Measurements from ENCODE around the gene KCNB1. TPM values are rescaled to one million over a fixed set of nuclear protein-coding genes. Genes with fewer than 3 reads are reported as not detected.

Gene KCNB1
- total and polyA plus RNA-seq, 2 donors (not counting 1 experiment from before 2014, with no cell fraction given) = under 0.01 to 0.07 TPM

DNA sequence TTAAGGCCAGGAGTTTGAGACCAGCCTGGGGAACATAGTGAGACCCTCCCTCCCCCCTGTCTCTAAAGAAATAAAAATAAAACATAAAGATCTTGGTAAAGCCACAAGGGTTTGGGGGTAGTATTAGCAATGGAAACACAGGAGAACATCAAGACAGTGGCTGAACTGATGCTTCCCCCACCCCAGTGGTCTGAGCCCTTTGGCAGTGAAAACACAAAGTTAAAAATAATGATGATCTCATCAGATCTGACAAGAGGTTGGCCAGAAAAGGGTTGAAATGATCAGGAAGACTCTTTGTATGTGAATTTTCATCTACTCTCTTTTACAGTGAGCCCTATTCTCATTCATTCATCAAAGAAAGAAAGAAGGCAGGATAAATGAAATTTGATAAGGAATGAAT, 93.7 kb downstream of the KCNB1 start:
- TF ChIP-seq EZH2 (IDR thresholded peaks at IDR 0.05; ENCODE audit: low read length, missing control alignments) (no peak), CTCF (conservative IDR thresholded peaks at IDR 0.05 in 1 of 2, IDR thresholded peaks at IDR 0.05 in 1 of 2; ENCODE audit: low read depth in 1 of 2, low read length in 2 of 2) (no peak)
- peak in 1 of 2 donors; percentile 19 for DNase-seq (ENCODE audit: low read depth in 2 of 2)
- H3K9ac ChIP-seq (ENCODE audit: insufficient read depth, low read length) = no peak overlapping the region
- no peak overlapping the region for H2AFZ ChIP-seq (ENCODE audit: low read length)
- no peaks in the 10 kb centered on the region for H3K4me1 ChIP-seq (ENCODE audit: control insufficient read depth, extremely low read depth, insufficient read depth, low read length)
- H4K20me1 ChIP-seq (ENCODE audit: control insufficient read depth, extremely low read depth, insufficient read depth, low read length) = no peaks in the 10 kb centered on the region
- H3K4me2 ChIP-seq (ENCODE audit: extremely low read depth, insufficient read depth, low read length) = no peak overlapping the region
- H3K36me3 ChIP-seq (ENCODE audit: control insufficient read depth, insufficient read depth, low read length) = no peaks in the 10 kb centered on the region
- no peak overlapping the region for H3K27ac ChIP-seq (ENCODE audit: insufficient read depth, low read length)
- peaks cover 14% of the 10 kb centered on the region for H3K27me3 ChIP-seq (ENCODE audit: control insufficient read depth, insufficient read depth, low read length)
- no peak overlapping the region for H3K4me3 ChIP-seq (replicated peaks in 1 of 4; ENCODE audit: control extremely low read depth in 1 of 4, insufficient read depth in 1 of 4, low read depth in 3 of 4, low read length in 4 of 4)
- no peaks in the 10 kb centered on the region for H3K79me2 ChIP-seq (ENCODE audit: control insufficient read depth, insufficient read depth, low read length)
- H3K9me3 ChIP-seq (ENCODE audit: control insufficient read depth, insufficient read depth, low read depth, low read length) = no peaks in the 10 kb centered on the region

- no peak overlapping the region for H3K27ac ChIP-seq (ENCODE audit: insufficient read depth, low read length)
These were observed 94.9 kb downstream of the KCNB1 start for GRCh38 chr20:49387581-49387939.

DNA sequence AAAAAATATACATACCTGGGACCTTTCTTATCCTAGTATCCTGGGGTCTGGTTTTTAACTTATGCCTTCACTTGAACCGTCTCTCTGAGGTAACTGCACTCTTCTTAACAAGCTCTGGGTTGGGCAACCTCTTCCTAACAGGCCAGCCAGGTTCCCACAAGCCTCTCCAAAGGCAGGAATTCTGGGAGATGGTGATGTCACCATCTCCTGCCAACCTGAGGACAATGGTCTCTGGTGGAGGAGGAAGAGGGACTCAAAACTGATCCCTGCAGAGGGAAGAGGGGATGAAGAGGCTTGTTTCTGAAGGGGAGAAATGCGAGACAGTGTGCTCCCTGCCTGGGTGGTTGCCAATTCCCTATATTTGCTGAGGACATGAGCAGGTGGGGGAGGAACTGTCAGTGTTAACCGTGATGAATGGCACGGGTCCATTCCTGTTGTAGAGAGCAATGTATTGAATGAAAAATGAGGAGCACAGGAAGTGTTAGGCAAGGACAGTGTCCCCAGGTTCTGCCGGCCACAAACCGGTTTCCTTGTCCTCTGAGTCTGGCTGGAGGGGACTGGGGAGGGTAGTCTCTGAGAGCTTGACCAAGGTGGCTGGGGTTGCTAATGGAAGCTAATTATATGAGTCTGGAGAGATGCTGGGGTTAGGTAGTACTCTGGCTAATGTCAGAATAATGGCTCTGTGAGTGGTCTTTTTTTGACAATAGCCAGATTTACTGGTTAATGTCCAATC, 95.5 kb downstream of the KCNB1 start:
- Histone ChIP-seq H3K27me3 (ENCODE audit: control insufficient read depth, insufficient read depth, low read length) (peaks cover 8% of the 10 kb centered on the region), H3K9ac (ENCODE audit: insufficient read depth, low read length) (no peak overlapping the region), H3K27ac (ENCODE audit: insufficient read depth, low read length) (no peak overlapping the region), H3K4me2 (ENCODE audit: extremely low read depth, insufficient read depth, low read length) (no peak overlapping the region), H2AFZ (ENCODE audit: low read length) (no peak overlapping the region), H3K79me2 (ENCODE audit: control insufficient read depth, insufficient read depth, low read length) (no peaks in the 10 kb centered on the region), H3K4me1 (ENCODE audit: control insufficient read depth, extremely low read depth, insufficient read depth, low read length) (no peaks in the 10 kb centered on the region), H3K36me3 (ENCODE audit: control insufficient read depth, insufficient read depth, low read length) (no peaks in the 10 kb centered on the region), H3K4me3 (replicated peaks in 1 of 4; ENCODE audit: control extremely low read depth in 1 of 4, insufficient read depth in 1 of 4, low read depth in 3 of 4, low read length in 4 of 4) (no peak overlapping the region), H4K20me1 (ENCODE audit: control insufficient read depth, extremely low read depth, insufficient read depth, low read length) (no peaks in the 10 kb centered on the region), H3K9me3 (ENCODE audit: control insufficient read depth, insufficient read depth, low read depth, low read length) (no peaks in the 10 kb centered on the region)
- TF ChIP-seq CTCF (conservative IDR thresholded peaks at IDR 0.05 in 1 of 2, IDR thresholded peaks at IDR 0.05 in 1 of 2; ENCODE audit: low read depth in 1 of 2, low read length in 2 of 2) = no peak
- DNase-seq (ENCODE audit: low read depth in 2 of 2) = no peak

More at GRCh38 chr20:49387581-49387939, 94.9 kb downstream of the KCNB1 start:
- no peaks in the 10 kb centered on the region for H3K9me3 ChIP-seq (ENCODE audit: control insufficient read depth, insufficient read depth, low read depth, low read length)
- no peaks in the 10 kb centered on the region for H3K4me1 ChIP-seq (ENCODE audit: control insufficient read depth, extremely low read depth, insufficient read depth, low read length)
- H3K9ac ChIP-seq (ENCODE audit: insufficient read depth, low read length) = no peak overlapping the region
- H3K79me2 ChIP-seq (ENCODE audit: control insufficient read depth, insufficient read depth, low read length) = no peaks in the 10 kb centered on the region
- no peaks in the 10 kb centered on the region for H4K20me1 ChIP-seq (ENCODE audit: control insufficient read depth, extremely low read depth, insufficient read depth, low read length)
- H3K4me3 ChIP-seq (replicated peaks in 1 of 4; ENCODE audit: control extremely low read depth in 1 of 4, insufficient read depth in 1 of 4, low read depth in 3 of 4, low read length in 4 of 4) = no peak overlapping the region
- no peaks in the 10 kb centered on the region for H3K36me3 ChIP-seq (ENCODE audit: control insufficient read depth, insufficient read depth, low read length)
- H3K4me2 ChIP-seq (ENCODE audit: extremely low read depth, insufficient read depth, low read length) = no peak overlapping the region
- no peak for DNase-seq (ENCODE audit: low read depth in 2 of 2)
- no peak for TF ChIP-seq CTCF (conservative IDR thresholded peaks at IDR 0.05 in 1 of 2, IDR thresholded peaks at IDR 0.05 in 1 of 2; ENCODE audit: low read depth in 1 of 2, low read length in 2 of 2)
- no peak for TF ChIP-seq EZH2 (IDR thresholded peaks at IDR 0.05; ENCODE audit: low read length, missing control alignments)
- no peak overlapping the region for H2AFZ ChIP-seq (ENCODE audit: low read length)
- H3K27me3 ChIP-seq (ENCODE audit: control insufficient read depth, insufficient read depth, low read length) = peaks cover 8% of the 10 kb centered on the region

Measured in fibroblast of lung (primary cell).